H9 (cell line): ENCODE data around the gene LTV1. TPM values are rescaled to one million over a fixed set of nuclear protein-coding genes. Genes with fewer than 3 reads are reported as not detected.

Experiments used
- DNase-seq: peaks from one replicate; pipeline ENCODE4 v3.0.0-alpha.2; 2017
- H2AFZ ChIP-seq: one replicate; pipeline ENCODE4 v1.6.1; 2013; ENCODE audit warnings: mild to moderate bottlenecking, low read length, control low read depth, moderate library complexity
- H2AK5ac ChIP-seq: 2 replicates; pipeline ENCODE4 v1.6.1; 2013; ENCODE audit warnings: low read length, control low read depth, mixed read lengths; ENCODE audit not compliant: insufficient read length
- H2BK120ac ChIP-seq: one replicate; pipeline ENCODE4 v1.6.1; 2013; ENCODE audit warnings: low read depth, mild to moderate bottlenecking, low read length, control low read depth, inconsistent platforms; ENCODE audit not compliant: poor library complexity, severe bottlenecking
- H2BK12ac ChIP-seq: 2 replicates; pipeline ENCODE4 v1.6.1; 2013; ENCODE audit warnings: low read length, control low read depth, mixed read lengths, low read depth; ENCODE audit not compliant: insufficient read length
- H2BK15ac ChIP-seq: 2 replicates; pipeline ENCODE4 v1.6.1; 2013; ENCODE audit warnings: low read depth, low read length, control low read depth
- H2BK20ac ChIP-seq: one replicate; pipeline ENCODE4 v1.6.1; 2013; ENCODE audit warnings: low read depth, mild to moderate bottlenecking, low read length, control low read depth, inconsistent platforms; ENCODE audit not compliant: poor library complexity, severe bottlenecking
- H2BK5ac ChIP-seq: 2 replicates; pipeline ENCODE4 v1.6.1; 2013; ENCODE audit warnings: low read length, control low read depth, mixed read lengths; ENCODE audit not compliant: insufficient read length
- H3K14ac ChIP-seq: 2 replicates; pipeline ENCODE4 v1.6.1; 2013; ENCODE audit warnings: low read length, control low read depth; ENCODE audit not compliant: insufficient read depth
- H3K18ac ChIP-seq: 2 replicates; pipeline ENCODE4 v1.6.1; 2013; ENCODE audit warnings: low read depth, mild to moderate bottlenecking, mixed read lengths, low read length, control low read depth; ENCODE audit not compliant: insufficient read length
- H3K23ac ChIP-seq: 2 replicates; pipeline ENCODE4 v1.6.1; 2013; ENCODE audit warnings: low read length, control low read depth, mixed read lengths, low read depth; ENCODE audit not compliant: insufficient read length
- H3K23me2 ChIP-seq: 2 replicates; pipeline ENCODE4 v1.6.1; 2013; ENCODE audit warnings: low read depth, mild to moderate bottlenecking, mixed read lengths, low read length, control low read depth; ENCODE audit not compliant: insufficient read length, poor library complexity, severe bottlenecking
- H3K27ac ChIP-seq: 2 replicates; pipeline ENCODE4 v1.5.1; 2013; ENCODE audit warnings: low read length, control low read depth, mixed read lengths, low read depth; ENCODE audit not compliant: insufficient read length
- H3K27me3 ChIP-seq: 2 replicates; pipeline ENCODE4 v1.6.1; 2013; ENCODE audit warnings: low read length, control low read depth, inconsistent platforms; ENCODE audit not compliant: insufficient read depth
- H3K4ac ChIP-seq: 2 replicates; pipeline ENCODE4 v1.6.1; 2013; ENCODE audit warnings: low read depth, mild to moderate bottlenecking, control low read depth, inconsistent platforms, low read length, moderate library complexity
- H3K4me1 ChIP-seq: 2 replicates; pipeline ENCODE4 v1.6.1; 2013; ENCODE audit warnings: low read length, control low read depth, inconsistent platforms; ENCODE audit not compliant: insufficient read depth
- H3K4me2 ChIP-seq: 2 replicates; pipeline ENCODE4 v1.6.1; 2013; ENCODE audit warnings: low read length, control low read depth, mixed read lengths; ENCODE audit not compliant: insufficient read length, insufficient read depth
- H3K56ac ChIP-seq: 2 replicates; pipeline ENCODE4 v1.6.1; 2013; ENCODE audit warnings: low read depth, mild to moderate bottlenecking, mixed read lengths, low read length, control low read depth; ENCODE audit not compliant: insufficient read length
- H3K79me1 ChIP-seq: 2 replicates; pipeline ENCODE4 v1.6.1; 2013; ENCODE audit warnings: low read depth, mild to moderate bottlenecking, moderate library complexity, low read length, control low read depth, inconsistent platforms; ENCODE audit not compliant: insufficient read depth, poor library complexity, severe bottlenecking
- H3K79me2 ChIP-seq: 2 replicates; pipeline ENCODE4 v1.6.1; 2013; ENCODE audit warnings: low read length, control low read depth, inconsistent platforms; ENCODE audit not compliant: insufficient read depth
- H3K9ac ChIP-seq: 2 replicates; pipeline ENCODE4 v1.6.1; 2013; ENCODE audit warnings: low read length, control low read depth, mixed read lengths; ENCODE audit not compliant: insufficient read length; ENCODE audit errors: extremely low read depth
- H3K9me3 ChIP-seq: one replicate; pipeline ENCODE4 v1.6.1; 2013; ENCODE audit warnings: low read depth, low read length, inconsistent platforms; ENCODE audit not compliant: control insufficient read depth
- H3T11ph ChIP-seq: one replicate; pipeline ENCODE4 v1.6.1; 2013; ENCODE audit warnings: mild to moderate bottlenecking, low read length, control low read depth, inconsistent platforms
- H4K20me1 ChIP-seq: one replicate; pipeline ENCODE4 v1.6.1; 2013; ENCODE audit not compliant: control insufficient read depth, insufficient read length, insufficient read depth
- H4K5ac ChIP-seq: 2 replicates; pipeline ENCODE4 v1.6.1; 2013; ENCODE audit warnings: low read depth, mild to moderate bottlenecking, mixed read lengths, low read length, control low read depth; ENCODE audit not compliant: insufficient read length
- H4K8ac ChIP-seq: replicated peaks from 2 replicates; pipeline ENCODE4 v1.6.1; 2013; ENCODE audit warnings: low read length, control low read depth, mixed read lengths, low read depth; ENCODE audit not compliant: insufficient read length
- H4K91ac ChIP-seq: 2 replicates; pipeline ENCODE4 v1.6.1; 2013; ENCODE audit warnings: low read depth, mild to moderate bottlenecking, moderate library complexity, mixed read lengths, low read length, control low read depth; ENCODE audit not compliant: insufficient read length
- H3K27ac Mint-ChIP-seq, 3 experiments: 2 replicates in 2 of 3; 3 replicates in 1 of 3; pipeline ENCODE4 v1.8.0; 2020 to 2021; ENCODE audit warnings: mixed read lengths in 3 of 3, mild to moderate bottlenecking in 1 of 3, moderate library complexity in 1 of 3
- H3K27me3 Mint-ChIP-seq: 2 replicates; pipeline ENCODE4 v1.8.0; 2021; ENCODE audit warnings: low read depth, mild to moderate bottlenecking, moderate library complexity, mixed read lengths
- H3K36me3 Mint-ChIP-seq, 3 experiments: 2 replicates in 2 of 3; 3 replicates in 1 of 3; pipeline ENCODE4 v1.8.0; 2020 to 2021; ENCODE audit warnings: low read depth in 3 of 3, mixed read lengths in 3 of 3; ENCODE audit not compliant: insufficient read depth in 1 of 3
- H3K4me1 Mint-ChIP-seq, 2 experiments: 2 replicates each; pipeline ENCODE4 v1.8.0; 2020; ENCODE audit warnings: mixed read lengths in 2 of 2
- H3K4me3 Mint-ChIP-seq, 2 experiments: 2 replicates in 1 of 2; 3 replicates in 1 of 2; pipeline ENCODE4 v1.8.0; 2020 to 2021; ENCODE audit warnings: mild to moderate bottlenecking in 2 of 2, mixed read lengths in 2 of 2, moderate library complexity in 1 of 2
- H3K9me3 Mint-ChIP-seq, 2 experiments: 2 replicates in 1 of 2; 3 replicates in 1 of 2; pipeline ENCODE4 v1.8.0; 2020; ENCODE audit warnings: mild to moderate bottlenecking in 2 of 2, mixed read lengths in 2 of 2, moderate library complexity in 1 of 2
- whole genome bisulfite sequencing: extraction: QIAGEN DNeasy Blood & Tissue Kit; methylation state at CpG from one replicate; pipeline ENCODE4 v1.1.7; 2013; ENCODE audit warnings: missing lambda C conversion rate, low lambda C conversion rate, mixed read lengths; ENCODE audit not compliant: insufficient read length; ENCODE audit errors: extremely low coverage; 5-methylcytosine and 5-hydroxymethylcytosine counted together
- total RNA-seq: library from RNA; stranded (reverse); gene quantifications from 2 replicates; pipeline ENCODE4 v1.2.1, GENCODE V29; 2021
- TF ChIP-seq, protein P1 (sequence below): fragments of 200-600 bp; sonication (generic); conservative IDR thresholded peaks from 3 replicates; pipeline ENCODE4 v1.8.0; 2021; ENCODE audit warnings: antibody characterized with exemption, mild to moderate bottlenecking

Gene LTV1
- total RNA-seq, 1 experiment from 2014 or later: 62.9 TPM

DNA sequence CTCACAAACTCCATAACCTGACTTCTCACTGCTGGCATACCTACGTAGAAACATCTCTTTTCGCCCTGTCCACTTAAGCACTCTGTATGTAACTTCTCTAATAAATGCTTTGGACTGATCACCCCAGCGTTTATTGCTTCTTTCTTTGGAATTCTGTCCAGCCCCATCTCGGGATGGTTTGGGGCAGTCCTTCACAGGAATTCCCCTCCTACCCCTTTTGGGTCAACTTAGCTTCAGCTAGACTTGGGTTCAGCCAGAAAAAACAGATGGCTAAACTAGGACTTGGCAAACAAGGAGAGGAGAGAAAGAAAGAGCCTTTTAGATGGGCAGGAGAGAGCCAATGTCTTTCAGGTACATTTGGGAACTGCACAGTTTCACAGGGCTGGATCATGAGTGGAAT is 3.9 kb upstream of the LTV1 start:
- H2BK15ac ChIP-seq: no peak overlapping the region
- H2BK20ac ChIP-seq: no peak overlapping the region
- no peaks in the 10 kb centered on the region for H3K4me1 ChIP-seq
- H2AFZ ChIP-seq: no peak overlapping the region
- peaks cover 7% of the 10 kb centered on the region; the same call in 1 of the 2 replicates for H3K79me2 ChIP-seq
- H3K27ac ChIP-seq: no peak overlapping the region
- no CpG with 5 or more reads among the region's 4 CpGs for WGBS
- H2BK5ac ChIP-seq: no peak overlapping the region
- H3K79me1 ChIP-seq: no peaks in the 10 kb centered on the region
- no peak overlapping the region for H4K91ac ChIP-seq
- no peak overlapping the region for H3K4ac ChIP-seq
- peaks cover 7 to 11% of the 10 kb centered on the region in 2 experiments for H3K4me1 Mint-ChIP-seq
- no peaks in the 10 kb centered on the region for H3K9me3 Mint-ChIP-seq
- H3K56ac ChIP-seq: no peak overlapping the region
- no peak overlapping the region for H3K23ac ChIP-seq
- H3K27me3 ChIP-seq: no peaks in the 10 kb centered on the region
- H3K27ac Mint-ChIP-seq: no peak overlapping the region
- H2BK120ac ChIP-seq: no peak overlapping the region
- no peak overlapping the region for H4K5ac ChIP-seq
- no peak overlapping the region for H3K18ac ChIP-seq
- no peak overlapping the region for H3K4me3 Mint-ChIP-seq
- no peaks in the 10 kb centered on the region for H4K20me1 ChIP-seq
- no peak overlapping the region for H3T11ph ChIP-seq
- no peaks in the 10 kb centered on the region for H3K9me3 ChIP-seq
- H2BK12ac ChIP-seq: no peak overlapping the region
- H3K36me3 Mint-ChIP-seq: peaks cover 2 to 7% (median 3%) of the 10 kb centered on the region in 3 experiments; a peak in 6 of 7 replicates
- H2AK5ac ChIP-seq: no peak overlapping the region
- H3K27me3 Mint-ChIP-seq: no peaks in the 10 kb centered on the region
- no peak overlapping the region for H3K14ac ChIP-seq
- no peak overlapping the region for H4K8ac ChIP-seq
- no peak for DNase-seq
- H3K4me2 ChIP-seq: no peak overlapping the region
- H3K23me2 ChIP-seq: peaks cover 4% of the 10 kb centered on the region
- no peak overlapping the region for H3K9ac ChIP-seq
- TF ChIP-seq, protein P1, sequence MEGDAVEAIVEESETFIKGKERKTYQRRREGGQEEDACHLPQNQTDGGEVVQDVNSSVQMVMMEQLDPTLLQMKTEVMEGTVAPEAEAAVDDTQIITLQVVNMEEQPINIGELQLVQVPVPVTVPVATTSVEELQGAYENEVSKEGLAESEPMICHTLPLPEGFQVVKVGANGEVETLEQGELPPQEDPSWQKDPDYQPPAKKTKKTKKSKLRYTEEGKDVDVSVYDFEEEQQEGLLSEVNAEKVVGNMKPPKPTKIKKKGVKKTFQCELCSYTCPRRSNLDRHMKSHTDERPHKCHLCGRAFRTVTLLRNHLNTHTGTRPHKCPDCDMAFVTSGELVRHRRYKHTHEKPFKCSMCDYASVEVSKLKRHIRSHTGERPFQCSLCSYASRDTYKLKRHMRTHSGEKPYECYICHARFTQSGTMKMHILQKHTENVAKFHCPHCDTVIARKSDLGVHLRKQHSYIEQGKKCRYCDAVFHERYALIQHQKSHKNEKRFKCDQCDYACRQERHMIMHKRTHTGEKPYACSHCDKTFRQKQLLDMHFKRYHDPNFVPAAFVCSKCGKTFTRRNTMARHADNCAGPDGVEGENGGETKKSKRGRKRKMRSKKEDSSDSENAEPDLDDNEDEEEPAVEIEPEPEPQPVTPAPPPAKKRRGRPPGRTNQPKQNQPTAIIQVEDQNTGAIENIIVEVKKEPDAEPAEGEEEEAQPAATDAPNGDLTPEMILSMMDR: no peak
